Smooth muscle cell (in vitro differentiated cells): Measurements from ENCODE around the gene CTSF. TPM values are rescaled to one million over a fixed set of nuclear protein-coding genes. Genes with fewer than 3 reads are reported as not detected.
"Not testable (repeated sequence)": the region's sequence is repeated elsewhere in the genome, so short reads cannot be mapped to it uniquely, and the experiment has no call there.

Experiments used
- DNase-seq: peaks from one replicate; lab custom pipeline; 2025; ENCODE audit not compliant: unreplicated experiment; lab: John Stamatoyannopoulos, UW
- H2AFZ ChIP-seq: fragments of 200-600 bp; sonication (generic); 2 replicates; pipeline ENCODE4 v1.6.0; 2016; ENCODE audit warnings: antibody characterized with exemption, low read depth, mild to moderate bottlenecking
- H3F3A ChIP-seq: fragments of 200-600 bp; sonication (generic); 2 replicates; pipeline ENCODE4 v1.6.0; 2017; ENCODE audit warnings: antibody characterized with exemption, low read depth
- H3K27ac ChIP-seq: fragments of 200-600 bp; sonication (generic); 2 replicates; pipeline ENCODE4 v1.5.1; 2016; ENCODE audit warnings: low read depth, mild to moderate bottlenecking
- H3K27me3 ChIP-seq: fragments of 200-600 bp; sonication (generic); 2 replicates; pipeline ENCODE4 v1.6.1; 2016; ENCODE audit warnings: low read depth, mild to moderate bottlenecking
- H3K36me3 ChIP-seq: fragments of 200-600 bp; sonication (generic); 2 replicates; pipeline ENCODE4 v1.5.1; 2016; ENCODE audit warnings: low read depth
- H3K4me1 ChIP-seq: fragments of 200-600 bp; sonication (generic); 2 replicates; pipeline ENCODE4 v1.5.1; 2016; ENCODE audit warnings: low read depth
- H3K4me2 ChIP-seq: fragments of 200-600 bp; sonication (generic); 2 replicates; pipeline ENCODE4 v1.6.0; 2016; ENCODE audit warnings: mild to moderate bottlenecking
- H3K4me3 ChIP-seq: fragments of 200-600 bp; sonication (generic); 2 replicates; pipeline ENCODE4 v1.5.1; 2016; ENCODE audit warnings: mild to moderate bottlenecking
- H3K79me2 ChIP-seq: fragments of 200-600 bp; sonication (generic); 2 replicates; pipeline ENCODE4 v1.6.0; 2016; ENCODE audit warnings: low read depth, mild to moderate bottlenecking
- H3K9ac ChIP-seq: fragments of 200-600 bp; sonication (generic); 2 replicates; pipeline ENCODE4 v1.6.0; 2016; ENCODE audit warnings: low read depth
- H3K9me3 ChIP-seq: fragments of 200-600 bp; sonication (generic); replicated peaks from 2 replicates; pipeline ENCODE4 v1.5.1; 2016; ENCODE audit warnings: low read depth
- H4K20me1 ChIP-seq: fragments of 200-600 bp; sonication (generic); 2 replicates; pipeline ENCODE4 v1.6.0; 2016; ENCODE audit warnings: low read depth
- CTCF ChIP-seq: fragments of 200-600 bp; sonication (generic); IDR thresholded peaks from 2 replicates; pipeline ENCODE4 v1.5.1; 2017; ENCODE audit warnings: borderline replicate concordance, mild to moderate bottlenecking, antibody characterized with exemption; ENCODE audit not compliant: insufficient read depth, poor library complexity, severe bottlenecking
- WGBS: methylation state at CpG from one replicate; pipeline ENCODE4 v1.1.7; 2016; ENCODE audit warnings: low lambda C conversion rate; 5-methylcytosine and 5-hydroxymethylcytosine counted together
- polyA plus RNA-seq: library from polyadenylated mRNA; unstranded; fragments of >200 nt; fragmentation: Nextera tagmentation; extraction: Ambion mirVana; gene quantifications from 2 replicates; pipeline ENCODE4 v1.2.1, GENCODE V29; 2016
- total RNA-seq: library from RNA; depleted of rRNA; stranded (reverse); fragments of >200 nt; gene quantifications from 2 replicates; pipeline ENCODE4 v1.2.3, GENCODE V29; 2014

CTSF gene
- total and polyA plus RNA-seq, 2 experiments from 2014 or later, result 0.45 to 0.62 TPM

GRCh38 chr11:66592457-66593302, 24.3 kb upstream of the CTSF start, which contains the start of the genes CCDC87 and CCS:
Gene CCDC87, minus strand, starts transcription at chr11:66593063. Its CDS starts 48 bp downstream, at chr11:66593015.
Gene CCS, plus strand, starts transcription at chr11:66593185. Its CDS starts 77 bp downstream, at chr11:66593262.
- no peaks in the 10 kb centered on the region for H3K9me3 ChIP-seq
- no peaks in the 10 kb centered on the region for H3K27me3 ChIP-seq
- DNase-seq, result peak; percentile 90
- H2AFZ ChIP-seq, result peak within 1 kb of the TSS; percentile 61
- no peaks in the 10 kb centered on the region for H3K36me3 ChIP-seq
- peaks cover 4% of the 10 kb centered on the region for H3F3A ChIP-seq
- peak within 1 kb of the TSS; percentile 88 for H3K9ac ChIP-seq
- WGBS, result 19% methylated on average over 68 of the region's 68 CpGs
- peaks cover 33% of the 10 kb centered on the region for H3K79me2 ChIP-seq
- H3K4me3 ChIP-seq, result peak within 1 kb of the TSS; percentile 66
- H3K27ac ChIP-seq, result peak within 1 kb of the TSS; percentile 81
- peaks cover 4% of the 10 kb centered on the region for H4K20me1 ChIP-seq
- peak; percentile 57 for TF ChIP-seq CTCF
- H3K4me1 ChIP-seq, result peaks cover 11% of the 10 kb centered on the region
- H3K4me2 ChIP-seq, result peak within 1 kb of the TSS; percentile 94

- H3K36me3 ChIP-seq, result no peaks in the 10 kb centered on the region
- H3K4me3 ChIP-seq, result no peak overlapping the region
- no peak overlapping the region for H3K4me2 ChIP-seq
- H3K27ac ChIP-seq, result no peak overlapping the region
- TF ChIP-seq CTCF, result no peak
- H2AFZ ChIP-seq, result no peak overlapping the region
- H3K27me3 ChIP-seq, result no peaks in the 10 kb centered on the region
- no peak for DNase-seq
- no peak overlapping the region for H3K9ac ChIP-seq
- peaks cover 21% of the 10 kb centered on the region for H3K79me2 ChIP-seq
- no peaks in the 10 kb centered on the region for H4K20me1 ChIP-seq
- peaks cover 4% of the 10 kb centered on the region for H3F3A ChIP-seq
- 100% methylated on average over 2 of the region's 2 CpGs for whole genome bisulfite sequencing
- H3K9me3 ChIP-seq, result no peaks in the 10 kb centered on the region
- H3K4me1 ChIP-seq, result peaks cover 11% of the 10 kb centered on the region
Measured at GRCh38 chr11:66591175-66591574, 22.8 kb upstream of the CTSF start.

GRCh38 chr11:66589996-66590675, 21.7 kb upstream of the CTSF start:
- peaks cover 4% of the 10 kb centered on the region for H3F3A ChIP-seq
- no peak for TF ChIP-seq CTCF
- no peaks in the 10 kb centered on the region for H4K20me1 ChIP-seq
- H3K79me2 ChIP-seq, result peaks cover 14% of the 10 kb centered on the region
- H3K4me1 ChIP-seq, result peaks cover 11% of the 10 kb centered on the region
- H3K36me3 ChIP-seq, result no peaks in the 10 kb centered on the region
- no peak overlapping the region for H2AFZ ChIP-seq
- H3K4me2 ChIP-seq, result no peak overlapping the region
- H3K4me3 ChIP-seq, result no peak overlapping the region
- DNase-seq, result no peak
- H3K9me3 ChIP-seq, result no peaks in the 10 kb centered on the region
- no peak overlapping the region for H3K27ac ChIP-seq
- 98% methylated on average over 7 of the region's 7 CpGs for WGBS
- no peak overlapping the region for H3K9ac ChIP-seq
- no peaks in the 10 kb centered on the region for H3K27me3 ChIP-seq

- H3K9me3 ChIP-seq, DNase-seq, H3K4me1 ChIP-seq, H3K36me3 ChIP-seq, H3K27me3 ChIP-seq, H3F3A ChIP-seq, H4K20me1 ChIP-seq, H3K4me2 ChIP-seq, H3K4me3 ChIP-seq, H3K9ac ChIP-seq, H3K27ac ChIP-seq, H2AFZ ChIP-seq: not testable (repeated sequence)
- 85% methylated on average over 2 of the region's 2 CpGs for WGBS
- peaks cover 13% of the 10 kb centered on the region for H3K79me2 ChIP-seq
Measured at GRCh38 chr11:66589315-66589714, 20.9 kb upstream of the CTSF start.
